Osteocyte (in vitro differentiated cells): ENCODE measurements around the gene PPP2R5E. TPM values are rescaled to one million over a fixed set of nuclear protein-coding genes. Genes with fewer than 3 reads are reported as not detected.

ENCODE experiments used
- DNase-seq: peaks from one replicate; pipeline ENCODE4 v3.0.0; 2021; ENCODE audit warnings: mixed read lengths; ENCODE audit not compliant: unreplicated experiment; ENCODE audit errors: extremely low spot score
- H3K27ac Mint-ChIP-seq: one replicate; pipeline ENCODE4 v1.8.0; 2021; ENCODE audit warnings: mild to moderate bottlenecking, mixed read lengths; ENCODE audit not compliant: unreplicated experiment
- H3K27me3 Mint-ChIP-seq: one replicate; pipeline ENCODE4 v1.8.0; 2021; ENCODE audit warnings: mixed read lengths; ENCODE audit not compliant: unreplicated experiment
- H3K36me3 Mint-ChIP-seq: one replicate; pipeline ENCODE4 v1.8.0; 2021; ENCODE audit warnings: mixed read lengths; ENCODE audit not compliant: unreplicated experiment
- H3K4me1 Mint-ChIP-seq: one replicate; pipeline ENCODE4 v1.8.0; 2021; ENCODE audit warnings: mixed read lengths; ENCODE audit not compliant: unreplicated experiment
- H3K4me3 Mint-ChIP-seq: one replicate; pipeline ENCODE4 v1.8.0; 2021; ENCODE audit warnings: mild to moderate bottlenecking, moderate library complexity, mixed read lengths; ENCODE audit not compliant: unreplicated experiment
- H3K9me3 Mint-ChIP-seq: one replicate; pipeline ENCODE4 v1.8.0; 2021; ENCODE audit warnings: mixed read lengths; ENCODE audit not compliant: unreplicated experiment
- total RNA-seq: library from RNA; stranded (reverse); gene quantifications from 2 replicates; pipeline ENCODE4 v1.2.1, GENCODE V29; 2021
- TF ChIP-seq, protein P1 (sequence below): fragments of 200-600 bp; sonication (generic); IDR thresholded peaks from 2 replicates; pipeline ENCODE4 v1.5.0; 2021; ENCODE audit warnings: antibody characterized with exemption, mild to moderate bottlenecking, moderate library complexity

Gene PPP2R5E
- total RNA-seq, 1 donor from 2014 or later, result 43.3 TPM

DNA sequence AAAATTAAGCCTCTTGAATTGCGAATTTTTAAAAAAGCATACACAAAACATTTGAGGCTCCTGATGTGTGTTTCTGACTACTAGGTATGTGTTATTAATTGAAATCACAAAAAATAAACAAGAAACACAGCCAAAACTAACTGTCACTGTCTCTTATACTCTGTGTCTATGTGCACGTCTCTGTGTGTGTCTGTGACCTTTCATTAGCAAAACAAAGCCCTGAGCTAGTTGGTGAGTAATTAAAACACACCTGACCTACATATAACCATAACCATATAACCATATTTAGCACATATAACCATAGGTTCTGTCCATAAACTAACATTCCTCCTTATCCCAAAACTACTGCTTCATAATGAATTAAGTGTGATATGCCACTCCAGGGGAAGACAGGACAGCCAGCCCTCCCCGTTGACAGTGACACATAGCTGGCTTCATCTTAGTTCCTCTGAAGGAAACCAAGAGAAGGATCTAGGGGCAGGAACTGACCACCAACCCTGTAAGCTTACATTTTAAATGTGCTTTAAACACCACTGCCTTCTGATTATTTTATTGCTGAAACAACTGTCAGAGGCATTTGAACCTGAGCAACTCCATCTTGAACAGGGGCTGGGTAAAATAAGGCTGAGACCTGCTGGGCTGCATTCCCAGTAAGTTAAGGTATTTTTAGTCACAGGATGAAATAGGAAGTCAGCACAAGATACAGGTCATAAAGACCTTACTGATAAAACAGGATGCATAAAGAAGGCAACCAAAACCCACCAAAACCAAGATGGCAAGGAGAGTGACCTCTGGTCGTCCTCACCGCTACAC is 106.7 kb downstream of the PPP2R5E start:
- TF ChIP-seq, protein P1, sequence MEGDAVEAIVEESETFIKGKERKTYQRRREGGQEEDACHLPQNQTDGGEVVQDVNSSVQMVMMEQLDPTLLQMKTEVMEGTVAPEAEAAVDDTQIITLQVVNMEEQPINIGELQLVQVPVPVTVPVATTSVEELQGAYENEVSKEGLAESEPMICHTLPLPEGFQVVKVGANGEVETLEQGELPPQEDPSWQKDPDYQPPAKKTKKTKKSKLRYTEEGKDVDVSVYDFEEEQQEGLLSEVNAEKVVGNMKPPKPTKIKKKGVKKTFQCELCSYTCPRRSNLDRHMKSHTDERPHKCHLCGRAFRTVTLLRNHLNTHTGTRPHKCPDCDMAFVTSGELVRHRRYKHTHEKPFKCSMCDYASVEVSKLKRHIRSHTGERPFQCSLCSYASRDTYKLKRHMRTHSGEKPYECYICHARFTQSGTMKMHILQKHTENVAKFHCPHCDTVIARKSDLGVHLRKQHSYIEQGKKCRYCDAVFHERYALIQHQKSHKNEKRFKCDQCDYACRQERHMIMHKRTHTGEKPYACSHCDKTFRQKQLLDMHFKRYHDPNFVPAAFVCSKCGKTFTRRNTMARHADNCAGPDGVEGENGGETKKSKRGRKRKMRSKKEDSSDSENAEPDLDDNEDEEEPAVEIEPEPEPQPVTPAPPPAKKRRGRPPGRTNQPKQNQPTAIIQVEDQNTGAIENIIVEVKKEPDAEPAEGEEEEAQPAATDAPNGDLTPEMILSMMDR, result no peak
- Mint-ChIP-seq H3K9me3 (no peaks in the 10 kb centered on the region), H3K27ac (peak overlapping the region; percentile 57), H3K4me3 (no peak overlapping the region), H3K4me1 (peaks cover 55% of the 10 kb centered on the region), H3K27me3 (no peaks in the 10 kb centered on the region), H3K36me3 (no peaks in the 10 kb centered on the region)
- DNase-seq, result no peak

DNA sequence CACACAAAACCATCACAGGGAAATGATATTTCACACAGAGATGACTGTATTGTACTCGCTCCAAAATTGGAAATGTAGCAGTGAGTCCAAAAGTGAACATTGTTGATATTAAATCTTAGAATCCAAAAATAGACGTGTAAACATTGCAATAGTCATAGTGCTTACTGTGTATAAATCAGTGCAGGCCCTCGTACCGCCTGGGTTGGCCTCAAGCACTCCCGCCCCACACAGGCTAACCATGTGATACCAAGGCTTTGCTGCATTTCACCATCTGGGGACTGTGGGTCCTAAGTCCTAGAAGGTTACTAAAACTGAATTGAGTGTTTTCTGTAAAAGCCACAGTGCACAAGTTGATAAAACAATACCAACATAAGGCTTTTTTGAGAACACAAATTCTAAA is 107.3 kb downstream of the PPP2R5E start:
- Mint-ChIP-seq H3K9me3 (no peaks in the 10 kb centered on the region), H3K27me3 (no peaks in the 10 kb centered on the region), H3K4me1 (peaks cover 55% of the 10 kb centered on the region), H3K4me3 (no peak overlapping the region), H3K27ac (peak overlapping the region; percentile 75), H3K36me3 (no peaks in the 10 kb centered on the region)
- no peak for DNase-seq
- TF ChIP-seq, protein P1, result no peak

DNA sequence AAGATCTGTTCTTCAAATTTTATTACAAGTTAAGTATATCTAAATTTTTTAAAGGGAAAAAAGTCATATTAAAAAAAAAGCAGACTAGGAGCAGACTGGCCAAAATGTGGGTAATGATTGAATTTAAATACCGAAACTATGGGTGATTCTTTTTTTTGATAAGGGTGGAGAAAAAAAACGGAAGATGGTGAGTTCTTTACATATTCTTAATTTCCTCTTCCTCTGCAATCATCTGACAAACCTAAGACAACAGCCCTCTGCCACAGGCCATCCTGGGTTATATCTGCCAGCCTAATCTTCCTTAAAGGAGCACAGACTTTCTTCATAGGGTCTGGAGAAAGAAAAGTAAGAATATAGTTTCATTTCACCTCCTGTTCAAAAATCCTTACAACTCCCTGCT is 108.0 kb downstream of the PPP2R5E start:
- H3K27ac Mint-ChIP-seq, result peak overlapping the region; percentile 75
- H3K4me3 Mint-ChIP-seq, result no peak overlapping the region
- H3K4me1 Mint-ChIP-seq, result peaks cover 54% of the 10 kb centered on the region
- DNase-seq, result no peak
- TF ChIP-seq, protein P1, result no peak
- no peaks in the 10 kb centered on the region for H3K9me3 Mint-ChIP-seq
- no peaks in the 10 kb centered on the region for H3K36me3 Mint-ChIP-seq
- H3K27me3 Mint-ChIP-seq, result no peaks in the 10 kb centered on the region

DNA sequence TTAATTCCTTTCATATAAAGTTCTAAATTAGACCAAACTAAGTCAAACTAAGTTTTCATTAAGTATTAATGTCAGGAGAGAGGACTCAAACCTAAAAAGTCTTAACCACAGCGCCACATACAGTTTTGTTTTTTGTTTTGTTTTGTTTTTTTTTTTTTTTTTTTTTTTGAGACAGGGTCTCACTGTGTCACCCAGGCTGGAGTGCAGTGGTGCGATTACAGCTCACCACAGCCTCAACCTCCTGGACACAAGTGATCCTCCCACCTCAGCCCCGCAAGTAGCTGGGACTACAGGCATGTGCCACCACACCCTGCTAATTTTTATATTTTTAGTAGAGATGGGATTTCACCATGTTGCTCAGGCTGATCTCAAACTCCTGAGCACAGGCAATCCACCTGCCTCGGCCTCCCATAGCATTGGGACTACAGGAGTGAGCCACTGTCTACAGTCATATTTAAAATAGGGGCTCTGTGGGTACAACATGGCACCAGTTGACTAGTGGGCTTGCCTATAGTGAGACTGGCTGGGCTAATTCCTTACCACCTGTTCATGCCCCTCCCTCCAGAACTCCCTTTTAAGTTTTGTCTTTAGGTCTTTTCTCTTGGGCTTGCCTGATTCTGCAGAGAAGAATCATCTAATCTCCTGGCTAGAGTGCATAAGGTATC is 110.2 kb downstream of the PPP2R5E start:
- Mint-ChIP-seq H3K4me3 (no peak overlapping the region), H3K9me3 (no peaks in the 10 kb centered on the region), H3K27me3 (no peaks in the 10 kb centered on the region), H3K27ac (no peak overlapping the region), H3K4me1 (peaks cover 45% of the 10 kb centered on the region), H3K36me3 (no peaks in the 10 kb centered on the region)
- TF ChIP-seq, protein P1, result no peak
- no peak for DNase-seq

DNA sequence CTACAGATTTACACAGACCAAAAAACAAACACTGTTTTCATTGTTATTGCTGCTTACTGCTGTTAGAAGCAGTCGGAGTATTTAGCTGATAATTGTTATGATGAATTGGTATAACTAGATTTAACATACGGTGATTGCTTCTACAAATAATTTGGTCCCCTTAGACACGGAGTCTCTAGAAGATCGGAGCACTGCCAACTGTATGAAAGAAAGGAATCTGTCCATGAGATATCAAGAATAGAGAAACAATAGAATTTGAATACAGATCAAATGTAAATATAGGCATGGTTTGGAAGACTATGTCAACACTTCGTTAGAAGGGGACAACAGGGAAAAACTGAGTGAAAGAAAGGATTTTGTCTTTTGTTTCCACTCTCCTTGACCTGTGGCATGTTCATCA is 110.9 kb downstream of the PPP2R5E start:
- Mint-ChIP-seq H3K36me3 (no peaks in the 10 kb centered on the region), H3K4me3 (no peak overlapping the region), H3K9me3 (no peaks in the 10 kb centered on the region), H3K27me3 (no peaks in the 10 kb centered on the region), H3K27ac (no peak overlapping the region), H3K4me1 (peaks cover 37% of the 10 kb centered on the region)
- TF ChIP-seq, protein P1, result no peak
- DNase-seq, result no peak
